ENCODE measurements around the gene CFAP73. TPM values are rescaled to one million over a fixed set of nuclear protein-coding genes. Genes with fewer than 3 reads are reported as not detected.

Gene CFAP73
- total and polyA plus RNA-seq, 2 of the 8 experiments (the other 6 are each of a cell fraction or from before 2014, with no cell fraction given): 0.45 to 0.56 TPM

GRCh38 chr12:113196990-113197389 is 47.5 kb downstream of the CFAP73 start:
- TF ChIP-seq NANOG (IDR thresholded peaks at IDR 0.05; ENCODE audit: insufficient read depth, low read depth, low read length, poor library complexity, severe bottlenecking) (no peak), YY1 (IDR thresholded peaks at IDR 0.05; ENCODE audit: low read depth, low read length) (peak; percentile 24; the same call in 1 of the 2 replicates), RAD21 (IDR thresholded peaks at IDR 0.05 in 1 of 2, conservative IDR thresholded peaks at IDR 0.05 in 1 of 2; ENCODE audit: low read depth in 2 of 2, low read length in 2 of 2) (peak; percentile 80 to 81), SP2 (IDR thresholded peaks at IDR 0.05; ENCODE audit: low read length) (peak; percentile 19; the same call in 1 of the 2 replicates), POU5F1 (IDR thresholded peaks at IDR 0.05; ENCODE audit: low read depth, low read length) (no peak), TBP (IDR thresholded peaks at IDR 0.05; ENCODE audit: low read depth, low read length) (no peak)
- TF ChIP-seq, protein P1, sequence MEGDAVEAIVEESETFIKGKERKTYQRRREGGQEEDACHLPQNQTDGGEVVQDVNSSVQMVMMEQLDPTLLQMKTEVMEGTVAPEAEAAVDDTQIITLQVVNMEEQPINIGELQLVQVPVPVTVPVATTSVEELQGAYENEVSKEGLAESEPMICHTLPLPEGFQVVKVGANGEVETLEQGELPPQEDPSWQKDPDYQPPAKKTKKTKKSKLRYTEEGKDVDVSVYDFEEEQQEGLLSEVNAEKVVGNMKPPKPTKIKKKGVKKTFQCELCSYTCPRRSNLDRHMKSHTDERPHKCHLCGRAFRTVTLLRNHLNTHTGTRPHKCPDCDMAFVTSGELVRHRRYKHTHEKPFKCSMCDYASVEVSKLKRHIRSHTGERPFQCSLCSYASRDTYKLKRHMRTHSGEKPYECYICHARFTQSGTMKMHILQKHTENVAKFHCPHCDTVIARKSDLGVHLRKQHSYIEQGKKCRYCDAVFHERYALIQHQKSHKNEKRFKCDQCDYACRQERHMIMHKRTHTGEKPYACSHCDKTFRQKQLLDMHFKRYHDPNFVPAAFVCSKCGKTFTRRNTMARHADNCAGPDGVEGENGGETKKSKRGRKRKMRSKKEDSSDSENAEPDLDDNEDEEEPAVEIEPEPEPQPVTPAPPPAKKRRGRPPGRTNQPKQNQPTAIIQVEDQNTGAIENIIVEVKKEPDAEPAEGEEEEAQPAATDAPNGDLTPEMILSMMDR (IDR thresholded peaks at IDR 0.05; ENCODE audit: control extremely low read depth in 1 of 3, insufficient read depth in 1 of 3, low read depth in 1 of 3, low read length in 3 of 3): peak; percentile 65 to 73 (median 72)
- Histone ChIP-seq H3K4me3 (ENCODE audit: extremely low read depth in 1 of 4, insufficient read depth in 2 of 4, low read depth in 3 of 4, low read length in 4 of 4) (no peak overlapping the region), H3K23ac (ENCODE audit: insufficient read length) (no peak overlapping the region), H3K36me3 (ENCODE audit: control insufficient read depth in 2 of 4, insufficient read depth in 4 of 4, low read length in 3 of 4) (peaks cover 0 to 4% (median under 1%) of the 10 kb centered on the region in 4 experiments; a peak in 3 of 8 replicates), H3K27me3 (replicated peaks in 1 of 4; ENCODE audit: control insufficient read depth in 3 of 4, extremely low read depth in 1 of 4, insufficient read depth in 3 of 4, low read length in 3 of 4) (no peaks in the 10 kb centered on the region), H3K18ac (ENCODE audit: extremely low read depth, low read length) (peak overlapping the region; percentile 7; the same call in 1 of the 2 replicates), H3K4ac (replicated peaks; ENCODE audit: insufficient read length, low read depth, low read length) (no peak overlapping the region), H3K27ac (ENCODE audit: low read depth, low read length) (no peak overlapping the region), H3K4me1 (replicated peaks in 1 of 4; ENCODE audit: control insufficient read depth in 3 of 4, insufficient read depth in 4 of 4, low read length in 3 of 4) (peaks cover 0 to 5% (median 0%) of the 10 kb centered on the region in 4 experiments; a peak in 2 of 7 replicates), H2BK12ac (ENCODE audit: low read depth, low read length) (0 out of 2 replicates have a peak overlapping the region, but pooled peaks have one; percentile 60), H2AFZ (ENCODE audit: low read length) (no peak overlapping the region), H4K5ac (ENCODE audit: insufficient read length, low read depth, low read length) (no peak overlapping the region), H3K9me3 (ENCODE audit: insufficient read depth in 2 of 2, low read depth in 1 of 2, low read length in 1 of 2) (no peaks in the 10 kb centered on the region), H4K20me1 (replicated peaks in 1 of 2; ENCODE audit: control insufficient read depth in 1 of 2, insufficient read depth in 2 of 2, low read length in 2 of 2) (no peaks in the 10 kb centered on the region), H3K14ac (ENCODE audit: insufficient read length) (no peak overlapping the region), H3K9ac (replicated peaks in 1 of 4; ENCODE audit: extremely low read depth in 1 of 4, low read depth in 3 of 4, low read length in 3 of 4) (no peak overlapping the region), H2BK20ac (ENCODE audit: low read length) (no peak overlapping the region), H3K23me2 (ENCODE audit: low read depth, low read length) (no peaks in the 10 kb centered on the region), H3K79me1 (ENCODE audit: low read depth, low read length) (no peaks in the 10 kb centered on the region), H3K4me2 (ENCODE audit: insufficient read depth in 1 of 2, low read depth in 2 of 2, low read length in 2 of 2) (no peak overlapping the region), H3K79me2 (ENCODE audit: control insufficient read depth in 1 of 2, insufficient read depth in 2 of 2, low read length in 2 of 2) (no peaks in the 10 kb centered on the region), H2AK5ac (ENCODE audit: low read depth, low read length) (no peak overlapping the region), H2BK5ac (ENCODE audit: low read depth, low read length) (no peak overlapping the region), H2BK120ac (replicated peaks; ENCODE audit: low read depth, low read length) (no peak overlapping the region), H3K56ac (replicated peaks; ENCODE audit: insufficient read length, low read depth, low read length) (no peak overlapping the region), H4K8ac (ENCODE audit: extremely low read depth, insufficient read depth, low read length) (no peak overlapping the region), H4K91ac (replicated peaks; ENCODE audit: insufficient read length, low read length) (no peak overlapping the region), H2BK15ac (ENCODE audit: low read length) (no peak overlapping the region)
- POLR2A ChIA-PET (ENCODE audit: partially characterized antibody): interaction anchor here (0.6 to 3.5 kb wide), 6 partner anchors 11 to 96 kb away, joined by 3 to 30 read pairs (median 4); partner anchors contain the start of genes DDX54, RITA1 and TPCN1
- 33% methylated on average over 4 of the region's 4 CpGs; no CpG with 5 or more reads in 1 of the 2 experiments for WGBS, 2 experiments (ENCODE audit: extremely low coverage in 1 of 2, insufficient coverage in 1 of 2, insufficient read length in 1 of 2, insufficient replicate concordance in 2 of 2, low coverage in 1 of 2, low lambda C conversion rate in 2 of 2, missing lambda C conversion rate in 1 of 2)
- DNase-seq (ENCODE audit: low read depth in 1 of 2, low spot score in 2 of 2) (peak in 1 of 2 experiments; percentile 72), FAIRE-seq (no peak)
- CTCF ChIA-PET (ENCODE audit: partially characterized antibody): interaction anchor here (0.6 to 1.9 kb wide), 12 partner anchors 11 to 228 kb away, joined by 3 to 10 read pairs (median 4); no protein-coding TSS in a partner anchor

All from H1 (cell line).